HepG2 (cell line): ENCODE measurements around the gene SSBP4. TPM values are rescaled to one million over a fixed set of nuclear protein-coding genes. Genes with fewer than 3 reads are reported as not detected.

ENCODE experiments used
- AKNA ChIP-seq: sonication (generic); formaldehyde crosslinking; IDR thresholded peaks from 2 replicates; pipeline ENCODE4 v1.4.0; 2020; ENCODE audit warnings: missing genetic modification reagents, borderline replicate concordance
- CBX1 ChIP-seq: IDR thresholded peaks from one replicate; pipeline ENCODE4 v1.6.1; 2016; ENCODE audit warnings: antibody characterized with exemption, low read depth
- CEBPZ ChIP-seq: IDR thresholded peaks from 2 replicates; pipeline ENCODE4 v1.6.1; 2012; ENCODE audit warnings: low read length, improper control_type of control experiment
- MIER3 ChIP-seq: IDR thresholded peaks from 2 replicates; pipeline ENCODE4 v1.6.1; 2016; ENCODE audit warnings: missing compliant biosample characterization, borderline replicate concordance
- NFAT5 ChIP-seq: sonication (generic); formaldehyde crosslinking; IDR thresholded peaks from 2 replicates; pipeline ENCODE4 v1.4.0; 2020; ENCODE audit warnings: missing genetic modification reagents
- TCF12 ChIP-seq, 2 experiments: fragments of 450-650 bp in 1 of 2; sonication (generic) in 1 of 2; formaldehyde crosslinking in 1 of 2; IDR thresholded peaks; 2 replicates each; pipeline versions ENCODE4 v1.6.1 to v1.8.0; 2017 to 2022; ENCODE audit warnings: antibody characterized with exemption in 1 of 2, mild to moderate bottlenecking in 1 of 2, missing genetic modification reagents in 1 of 2, moderate library complexity in 1 of 2
- ZNF207 ChIP-seq: fragments of 450-650 bp; IDR thresholded peaks from 2 replicates; pipeline ENCODE4 v1.6.1; 2016; ENCODE audit warnings: antibody characterized with exemption, borderline replicate concordance
- ZNF230 ChIP-seq: sonication (generic); formaldehyde crosslinking; IDR thresholded peaks from 2 replicates; pipeline ENCODE4 v1.4.0; 2020; ENCODE audit warnings: mild to moderate bottlenecking, missing genetic modification reagents
- ZNF451 ChIP-seq: sonication (generic); formaldehyde crosslinking; IDR thresholded peaks from 2 replicates; pipeline ENCODE4 v1.5.0; 2020; ENCODE audit warnings: mild to moderate bottlenecking, missing genetic modification reagents
- ZNF558 ChIP-seq: sonication (generic); formaldehyde crosslinking; IDR thresholded peaks from 2 replicates; pipeline ENCODE4 v1.9.0; 2022; ENCODE audit warnings: mild to moderate bottlenecking, missing genetic modification reagents, borderline replicate concordance
- ZNF781 ChIP-seq: sonication (generic); formaldehyde crosslinking; IDR thresholded peaks from 2 replicates; pipeline ENCODE4 v1.5.1; 2020; ENCODE audit warnings: borderline replicate concordance, mild to moderate bottlenecking, missing genetic modification reagents; ENCODE audit errors: not compliant biosample characterization
- ZUFSP ChIP-seq: sonication (generic); formaldehyde crosslinking; IDR thresholded peaks from 2 replicates; pipeline ENCODE4 v1.9.0; 2021; ENCODE audit warnings: missing genetic modification reagents, mild to moderate bottlenecking, borderline replicate concordance
- polyA plus RNA-seq, 8 experiments: library from polyadenylated mRNA; depleted of rRNA in 3 of 8; stranded (reverse) in 7 of 8; unstranded in 1 of 8; fragments of >200 nt; fragmentation: Illumina TruSeq in 4 of 8; extraction: Trizol in 4 of 8; gene quantifications; 2 replicates each; pipeline versions ENCODE4 v1.2.1 to v1.2.3, GENCODE V29; 2011 to 2016; ENCODE audit warnings: low read depth in 4 of 8, missing spikeins in 1 of 8, mixed read lengths in 1 of 8; ENCODE audit not compliant: insufficient read depth in 1 of 8
- total RNA-seq, 5 experiments: library from RNA; depleted of rRNA; stranded (reverse); fragments of >200 nt; fragmentation: Illumina TruSeq; extraction: Trizol; gene quantifications; 2 replicates each; pipeline ENCODE4 v1.2.3, GENCODE V29; 2016; ENCODE audit warnings: low read depth in 1 of 5

Gene SSBP4
- total and polyA plus RNA-seq, 2 of the 13 experiments (the other 11 are each of a cell fraction or from before 2014, with no cell fraction given): 20.8 to 39.5 TPM

GRCh38 chr19:18373892-18374629 is 45.1 kb upstream of the SSBP4 start (continued):
- TF ChIP-seq CBX1: no peak
- TF ChIP-seq ZNF451 (CRISPR knock-in tag): peak; percentile 88; the same call in 1 of the 2 replicates
- no peak for TF ChIP-seq ZUFSP
- TF ChIP-seq MIER3 (CRISPR knock-in tag): peak; percentile 56; the same call in 1 of the 2 replicates
- TF ChIP-seq ZNF558 (CRISPR knock-in tag): no peak; the same call in 1 of the 2 replicates
- no peak for TF ChIP-seq CEBPZ
- TF ChIP-seq ZNF207: no peak
- TF ChIP-seq AKNA (CRISPR knock-in tag): no peak
- no peak for TF ChIP-seq ZNF230 (CRISPR knock-in tag)
- no peak for TF ChIP-seq ZNF781 (CRISPR knock-in tag)
- TF ChIP-seq TCF12 (IDR thresholded peaks at IDR 0.05): no peak
- peak; percentile 91 for TF ChIP-seq TCF12 (CRISPR knock-in tag; IDR thresholded peaks at IDR 0.05)
- TF ChIP-seq NFAT5 (CRISPR knock-in tag): no peak; the same call in 1 of the 2 replicates
